Measurements from ENCODE around the gene PRMT5.
A peak's percentile ranks its signal among the peaks of the same experiment; 100 is the strongest.

The PRMT5 gene

GRCh38 chr14:22905627-22906026, 23.5 kb downstream of the PRMT5 start:
- TF ChIP-seq, protein P1, sequence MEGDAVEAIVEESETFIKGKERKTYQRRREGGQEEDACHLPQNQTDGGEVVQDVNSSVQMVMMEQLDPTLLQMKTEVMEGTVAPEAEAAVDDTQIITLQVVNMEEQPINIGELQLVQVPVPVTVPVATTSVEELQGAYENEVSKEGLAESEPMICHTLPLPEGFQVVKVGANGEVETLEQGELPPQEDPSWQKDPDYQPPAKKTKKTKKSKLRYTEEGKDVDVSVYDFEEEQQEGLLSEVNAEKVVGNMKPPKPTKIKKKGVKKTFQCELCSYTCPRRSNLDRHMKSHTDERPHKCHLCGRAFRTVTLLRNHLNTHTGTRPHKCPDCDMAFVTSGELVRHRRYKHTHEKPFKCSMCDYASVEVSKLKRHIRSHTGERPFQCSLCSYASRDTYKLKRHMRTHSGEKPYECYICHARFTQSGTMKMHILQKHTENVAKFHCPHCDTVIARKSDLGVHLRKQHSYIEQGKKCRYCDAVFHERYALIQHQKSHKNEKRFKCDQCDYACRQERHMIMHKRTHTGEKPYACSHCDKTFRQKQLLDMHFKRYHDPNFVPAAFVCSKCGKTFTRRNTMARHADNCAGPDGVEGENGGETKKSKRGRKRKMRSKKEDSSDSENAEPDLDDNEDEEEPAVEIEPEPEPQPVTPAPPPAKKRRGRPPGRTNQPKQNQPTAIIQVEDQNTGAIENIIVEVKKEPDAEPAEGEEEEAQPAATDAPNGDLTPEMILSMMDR (IDR thresholded peaks at IDR 0.05; ENCODE audit: low read depth, low read length) = no peak
- no peak for TF ChIP-seq POLR2A (IDR thresholded peaks at IDR 0.05; ENCODE audit: extremely low read depth, insufficient read length)
- TF ChIP-seq, protein P2, sequence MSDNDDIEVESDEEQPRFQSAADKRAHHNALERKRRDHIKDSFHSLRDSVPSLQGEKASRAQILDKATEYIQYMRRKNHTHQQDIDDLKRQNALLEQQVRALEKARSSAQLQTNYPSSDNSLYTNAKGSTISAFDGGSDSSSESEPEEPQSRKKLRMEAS (IDR thresholded peaks at IDR 0.05; ENCODE audit: low read depth, low read length) = no peak
- TF ChIP-seq MYC (IDR thresholded peaks at IDR 0.05; ENCODE audit: low read depth, low read length) = no peak
- H3K4me3 ChIP-seq (ENCODE audit: low read depth, low read length) = no peak overlapping the region
- DNase-seq (ENCODE audit: low read depth) = no peak

- no peak for TF ChIP-seq MYC (IDR thresholded peaks at IDR 0.05; ENCODE audit: low read depth, low read length)
- DNase-seq (ENCODE audit: low read depth) = no peak
- H3K4me3 ChIP-seq (ENCODE audit: low read depth, low read length) = no peak overlapping the region
Observed at GRCh38 chr14:22903742-22904087, 25.5 kb downstream of the PRMT5 start.

DNA sequence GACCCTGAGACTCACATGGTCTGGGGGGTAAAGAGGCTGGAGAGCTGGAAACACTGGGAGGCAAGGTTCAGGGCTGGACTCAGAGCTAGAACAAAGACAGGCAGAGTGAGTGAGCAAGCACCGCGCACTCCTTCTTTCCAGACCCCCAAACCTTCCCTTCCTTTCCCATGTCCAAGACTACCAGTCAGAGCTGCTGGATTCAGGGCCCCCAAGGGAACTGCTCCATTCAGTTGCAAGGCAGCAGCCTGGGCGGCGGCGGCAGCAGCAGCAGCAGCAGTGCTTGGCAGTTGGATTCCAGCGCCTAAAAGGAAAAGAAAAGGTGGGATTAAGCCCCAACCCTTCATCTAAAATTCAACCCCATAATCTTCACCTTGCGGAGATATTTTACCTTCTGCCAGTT, 27.4 kb downstream of the PRMT5 start:
- H3K4me3 ChIP-seq (ENCODE audit: low read depth, low read length) = no peak overlapping the region
- TF ChIP-seq POLR2A (IDR thresholded peaks at IDR 0.05; ENCODE audit: extremely low read depth, insufficient read length) (no peak), MYC (IDR thresholded peaks at IDR 0.05; ENCODE audit: low read depth, low read length) (no peak)
- TF ChIP-seq, protein P2 (IDR thresholded peaks at IDR 0.05; ENCODE audit: low read depth, low read length) = no peak
- TF ChIP-seq, protein P1 (IDR thresholded peaks at IDR 0.05; ENCODE audit: low read depth, low read length) = no peak
- no peak for DNase-seq (ENCODE audit: low read depth)

GRCh38 chr14:22900081-22900799, 28.9 kb downstream of the PRMT5 start:
- no peak overlapping the region for H3K4me3 ChIP-seq (ENCODE audit: low read depth, low read length)
- DNase-seq (ENCODE audit: low read depth) = peak; percentile 68
- TF ChIP-seq, protein P1 (IDR thresholded peaks at IDR 0.05; ENCODE audit: low read depth, low read length) = peak; percentile 42
- no peak for TF ChIP-seq MYC (IDR thresholded peaks at IDR 0.05; ENCODE audit: low read depth, low read length)

DNA sequence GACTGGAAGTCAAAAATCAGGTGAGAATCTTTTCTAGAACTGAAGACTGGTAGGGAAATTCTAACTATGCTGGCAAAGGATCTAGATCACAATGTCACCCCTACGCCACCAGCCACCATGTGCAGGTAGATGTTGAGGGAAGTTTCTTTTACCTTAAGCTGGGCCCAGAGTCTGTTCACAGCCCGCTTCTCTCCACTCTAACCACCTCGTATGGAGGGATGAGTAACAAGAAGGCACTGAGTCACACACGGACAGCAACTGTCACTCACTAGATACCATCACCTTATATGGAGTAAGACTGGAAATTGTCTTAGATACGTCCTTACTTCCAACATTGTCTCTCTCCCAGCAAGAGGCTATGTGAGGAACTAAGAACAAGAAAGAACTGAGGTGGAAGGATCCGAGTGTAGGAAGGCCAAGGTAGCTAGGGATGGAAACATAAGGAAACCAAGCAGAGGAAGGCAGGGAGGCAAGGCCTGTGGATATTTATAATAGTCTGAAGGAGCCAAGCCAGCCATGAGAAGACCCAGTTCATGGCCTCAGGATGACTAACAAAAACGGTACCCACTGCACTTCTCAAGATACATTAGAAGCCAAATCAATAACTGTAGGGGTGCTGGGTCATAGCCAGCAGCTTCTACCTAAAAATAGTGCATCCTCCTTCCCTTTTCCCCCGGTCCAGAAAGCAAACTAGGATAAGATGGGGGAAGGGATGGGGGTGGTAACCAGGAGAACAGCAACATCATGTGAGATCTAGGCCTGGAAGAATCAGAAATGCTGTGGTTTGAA, 30.7 kb downstream of the PRMT5 start:
- DNase-seq (ENCODE audit: low read depth) = no peak

GRCh38 chr14:22897357-22897756, 31.8 kb downstream of the PRMT5 start:
- no peak for TF ChIP-seq MYC (IDR thresholded peaks at IDR 0.05; ENCODE audit: low read depth, low read length)
- TF ChIP-seq, protein P1 (IDR thresholded peaks at IDR 0.05; ENCODE audit: low read depth, low read length) = no peak
- TF ChIP-seq, protein P2 (IDR thresholded peaks at IDR 0.05; ENCODE audit: low read depth, low read length) = no peak
- no peak for TF ChIP-seq POLR2A (IDR thresholded peaks at IDR 0.05; ENCODE audit: extremely low read depth, insufficient read length)
- no peak overlapping the region for H3K4me3 ChIP-seq (ENCODE audit: low read depth, low read length)
- DNase-seq (ENCODE audit: low read depth) = no peak

More for the DNA sequence above, 30.7 kb downstream of the PRMT5 start:
- TF ChIP-seq, protein P2 (IDR thresholded peaks at IDR 0.05; ENCODE audit: low read depth, low read length) = no peak
- TF ChIP-seq, protein P1 (IDR thresholded peaks at IDR 0.05; ENCODE audit: low read depth, low read length) = no peak
- no peak for TF ChIP-seq MYC (IDR thresholded peaks at IDR 0.05; ENCODE audit: low read depth, low read length)
- no peak for TF ChIP-seq POLR2A (IDR thresholded peaks at IDR 0.05; ENCODE audit: extremely low read depth, insufficient read length)
- H3K4me3 ChIP-seq (ENCODE audit: low read depth, low read length) = no peak overlapping the region

Measured in NB4 (cell line).